ENCODE data around the gene TPMT. TPM values are rescaled to one million over a fixed set of nuclear protein-coding genes. Genes with fewer than 3 reads are reported as not detected.

The TPMT gene
- total RNA-seq, 1 donor from 2014 or later, result 10.5 TPM

DNA sequence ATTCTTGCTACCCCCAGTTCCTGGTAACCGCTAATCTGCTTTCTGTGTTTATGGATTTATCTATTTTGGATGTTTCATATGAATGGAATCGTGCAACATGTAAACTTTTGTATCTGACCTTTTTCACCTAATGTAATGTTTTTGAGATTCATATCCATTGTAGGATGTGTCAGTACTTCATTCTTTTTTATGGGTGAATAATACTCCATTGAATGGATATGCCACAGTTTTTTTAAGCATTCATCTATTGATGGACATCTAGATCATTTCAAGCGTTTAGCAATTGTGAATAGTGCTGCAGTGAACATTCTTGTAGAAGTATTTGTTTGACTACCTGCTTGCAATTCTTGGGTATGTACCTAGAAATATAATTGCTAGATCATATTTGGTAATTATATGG is 13.4 kb upstream of the TPMT start:
- no peaks in the 10 kb centered on the region for H3K4me1 Mint-ChIP-seq (ENCODE audit: low read depth, unreplicated experiment)
- no peak overlapping the region for H3K4me3 Mint-ChIP-seq (ENCODE audit: unreplicated experiment)
- H3K36me3 Mint-ChIP-seq (ENCODE audit: low read depth, unreplicated experiment), result peaks cover 11% of the 10 kb centered on the region
- H3K27me3 Mint-ChIP-seq (ENCODE audit: low read depth, unreplicated experiment), result no peaks in the 10 kb centered on the region
- Histone ChIP-seq H4K20me1 (ENCODE audit: insufficient read depth, low read length) (no peaks in the 10 kb centered on the region), H3K4me2 (ENCODE audit: low read length) (no peak overlapping the region), H3K36me3 (ENCODE audit: insufficient read depth, low read length) (peaks cover 8% of the 10 kb centered on the region), H3K4me1 (ENCODE audit: insufficient read depth, low read length) (no peaks in the 10 kb centered on the region), H3K9me3 (ENCODE audit: insufficient read depth, low read depth, low read length) (no peaks in the 10 kb centered on the region), H3K79me2 (ENCODE audit: insufficient read depth, low read length) (no peaks in the 10 kb centered on the region), H3K9ac (ENCODE audit: low read length) (no peak overlapping the region), H2AFZ (ENCODE audit: low read depth, low read length) (no peak overlapping the region), H3K4me3 (ENCODE audit: insufficient read depth, low read depth, low read length) (no peak overlapping the region), H3K27me3 (ENCODE audit: insufficient read depth, low read length) (no peaks in the 10 kb centered on the region), H3K27ac (ENCODE audit: low read depth, low read length) (no peak overlapping the region)
- FAIRE-seq, result no peak
- no peak for DNase-seq (ENCODE audit: low read depth)
- no peaks in the 10 kb centered on the region for H3K9me3 Mint-ChIP-seq (ENCODE audit: unreplicated experiment)
- H3K27ac Mint-ChIP-seq (ENCODE audit: unreplicated experiment), result no peak overlapping the region
- TF ChIP-seq EZH2 (IDR thresholded peaks at IDR 0.05; ENCODE audit: insufficient read depth, low read length), result no peak
- TF ChIP-seq, protein P1, sequence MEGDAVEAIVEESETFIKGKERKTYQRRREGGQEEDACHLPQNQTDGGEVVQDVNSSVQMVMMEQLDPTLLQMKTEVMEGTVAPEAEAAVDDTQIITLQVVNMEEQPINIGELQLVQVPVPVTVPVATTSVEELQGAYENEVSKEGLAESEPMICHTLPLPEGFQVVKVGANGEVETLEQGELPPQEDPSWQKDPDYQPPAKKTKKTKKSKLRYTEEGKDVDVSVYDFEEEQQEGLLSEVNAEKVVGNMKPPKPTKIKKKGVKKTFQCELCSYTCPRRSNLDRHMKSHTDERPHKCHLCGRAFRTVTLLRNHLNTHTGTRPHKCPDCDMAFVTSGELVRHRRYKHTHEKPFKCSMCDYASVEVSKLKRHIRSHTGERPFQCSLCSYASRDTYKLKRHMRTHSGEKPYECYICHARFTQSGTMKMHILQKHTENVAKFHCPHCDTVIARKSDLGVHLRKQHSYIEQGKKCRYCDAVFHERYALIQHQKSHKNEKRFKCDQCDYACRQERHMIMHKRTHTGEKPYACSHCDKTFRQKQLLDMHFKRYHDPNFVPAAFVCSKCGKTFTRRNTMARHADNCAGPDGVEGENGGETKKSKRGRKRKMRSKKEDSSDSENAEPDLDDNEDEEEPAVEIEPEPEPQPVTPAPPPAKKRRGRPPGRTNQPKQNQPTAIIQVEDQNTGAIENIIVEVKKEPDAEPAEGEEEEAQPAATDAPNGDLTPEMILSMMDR (IDR thresholded peaks at IDR 0.05; ENCODE audit: insufficient read depth, low read depth, low read length), result no peak

DNA sequence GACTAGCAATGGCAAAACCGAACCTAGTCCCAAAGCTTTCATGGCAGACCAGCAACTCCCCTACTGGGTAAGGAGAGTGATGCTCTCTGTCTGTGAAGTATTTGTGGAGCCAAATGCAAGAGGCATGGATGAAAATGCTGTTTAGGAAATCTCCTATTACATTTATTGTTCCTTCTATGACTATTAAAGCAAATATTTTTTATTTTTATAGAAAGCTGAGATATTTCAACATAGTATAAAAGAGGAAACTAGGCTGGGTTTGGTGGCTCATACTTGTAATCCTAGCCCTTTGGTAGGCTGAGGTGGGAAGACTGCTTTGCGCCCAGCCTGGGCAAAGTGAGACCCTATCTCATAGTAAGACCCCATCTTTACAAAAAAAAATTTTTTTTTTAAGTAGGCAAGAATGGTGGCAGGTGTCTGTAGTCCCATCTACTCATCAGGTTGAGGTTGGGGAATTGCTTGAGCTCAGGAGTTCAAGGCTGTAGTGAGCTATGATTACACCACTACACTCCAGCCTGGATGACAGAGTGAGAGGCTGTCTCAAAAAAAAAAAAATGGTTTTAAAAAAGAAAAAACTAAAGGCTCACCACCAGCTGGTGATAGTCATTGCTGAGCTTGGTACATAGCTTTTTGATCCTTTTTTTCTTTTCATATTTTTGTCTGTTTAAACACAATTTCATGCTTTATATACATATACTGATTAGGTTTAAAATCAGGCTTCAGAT is 11.6 kb upstream of the TPMT start:
- H3K27ac ChIP-seq (ENCODE audit: low read depth, low read length), result no peak overlapping the region
- H3K9me3 ChIP-seq (ENCODE audit: insufficient read depth, low read depth, low read length), result no peaks in the 10 kb centered on the region
- no peaks in the 10 kb centered on the region for H3K27me3 ChIP-seq (ENCODE audit: insufficient read depth, low read length)
- no peak for TF ChIP-seq EZH2 (IDR thresholded peaks at IDR 0.05; ENCODE audit: insufficient read depth, low read length)
- TF ChIP-seq, protein P1 (IDR thresholded peaks at IDR 0.05; ENCODE audit: insufficient read depth, low read depth, low read length), result no peak
- H3K36me3 ChIP-seq (ENCODE audit: insufficient read depth, low read length), result peaks cover 8% of the 10 kb centered on the region
- H3K9ac ChIP-seq (ENCODE audit: low read length), result no peak overlapping the region
- Mint-ChIP-seq H3K4me1 (ENCODE audit: low read depth, unreplicated experiment) (no peaks in the 10 kb centered on the region), H3K27me3 (ENCODE audit: low read depth, unreplicated experiment) (no peaks in the 10 kb centered on the region), H3K9me3 (ENCODE audit: unreplicated experiment) (no peaks in the 10 kb centered on the region), H3K27ac (ENCODE audit: unreplicated experiment) (no peak overlapping the region), H3K4me3 (ENCODE audit: unreplicated experiment) (no peak overlapping the region), H3K36me3 (ENCODE audit: low read depth, unreplicated experiment) (peaks cover 15% of the 10 kb centered on the region)
- no peaks in the 10 kb centered on the region for H3K4me1 ChIP-seq (ENCODE audit: insufficient read depth, low read length)
- H4K20me1 ChIP-seq (ENCODE audit: insufficient read depth, low read length), result no peaks in the 10 kb centered on the region
- H3K4me2 ChIP-seq (ENCODE audit: low read length), result no peak overlapping the region
- no peak overlapping the region for H3K4me3 ChIP-seq (ENCODE audit: insufficient read depth, low read depth, low read length)
- DNase-seq (ENCODE audit: low read depth), result no peak
- no peak overlapping the region for H2AFZ ChIP-seq (ENCODE audit: low read depth, low read length)
- H3K79me2 ChIP-seq (ENCODE audit: insufficient read depth, low read length), result no peaks in the 10 kb centered on the region
- FAIRE-seq, result no peak

- Mint-ChIP-seq H3K4me1 (ENCODE audit: low read depth, unreplicated experiment) (no peaks in the 10 kb centered on the region), H3K4me3 (ENCODE audit: unreplicated experiment) (no peak overlapping the region), H3K27me3 (ENCODE audit: low read depth, unreplicated experiment) (no peaks in the 10 kb centered on the region), H3K9me3 (ENCODE audit: unreplicated experiment) (no peaks in the 10 kb centered on the region), H3K36me3 (ENCODE audit: low read depth, unreplicated experiment) (peaks cover 17% of the 10 kb centered on the region), H3K27ac (ENCODE audit: unreplicated experiment) (no peak overlapping the region)
- TF ChIP-seq EZH2 (IDR thresholded peaks at IDR 0.05; ENCODE audit: insufficient read depth, low read length), result no peak
- TF ChIP-seq, protein P1 (IDR thresholded peaks at IDR 0.05; ENCODE audit: insufficient read depth, low read depth, low read length), result no peak
- Histone ChIP-seq H3K4me3 (ENCODE audit: insufficient read depth, low read depth, low read length) (no peak overlapping the region), H4K20me1 (ENCODE audit: insufficient read depth, low read length) (no peaks in the 10 kb centered on the region), H3K27ac (ENCODE audit: low read depth, low read length) (no peak overlapping the region), H3K4me2 (ENCODE audit: low read length) (no peak overlapping the region), H3K36me3 (ENCODE audit: insufficient read depth, low read length) (peaks cover 8% of the 10 kb centered on the region), H2AFZ (ENCODE audit: low read depth, low read length) (no peak overlapping the region), H3K4me1 (ENCODE audit: insufficient read depth, low read length) (no peaks in the 10 kb centered on the region), H3K79me2 (ENCODE audit: insufficient read depth, low read length) (no peaks in the 10 kb centered on the region), H3K27me3 (ENCODE audit: insufficient read depth, low read length) (no peaks in the 10 kb centered on the region), H3K9ac (ENCODE audit: low read length) (no peak overlapping the region), H3K9me3 (ENCODE audit: insufficient read depth, low read depth, low read length) (no peaks in the 10 kb centered on the region)
- DNase-seq (ENCODE audit: low read depth) (no peak), FAIRE-seq (no peak)
Observed at GRCh38 chr6:18165751-18166150, 10.9 kb upstream of the TPMT start.
